ENCODE data around the gene MOB3A. TPM values are rescaled to one million over a fixed set of nuclear protein-coding genes. Genes with fewer than 3 reads are reported as not detected.
A peak's percentile ranks its signal among the peaks of the same experiment; 100 is the strongest.
"Not testable (repeated sequence)": the region's sequence is repeated elsewhere in the genome, so short reads cannot be mapped to it uniquely, and the experiment has no call there.

Gene MOB3A
- total RNA-seq, 2 donors from 2014 or later = 11.7 to 22.1 TPM

DNA sequence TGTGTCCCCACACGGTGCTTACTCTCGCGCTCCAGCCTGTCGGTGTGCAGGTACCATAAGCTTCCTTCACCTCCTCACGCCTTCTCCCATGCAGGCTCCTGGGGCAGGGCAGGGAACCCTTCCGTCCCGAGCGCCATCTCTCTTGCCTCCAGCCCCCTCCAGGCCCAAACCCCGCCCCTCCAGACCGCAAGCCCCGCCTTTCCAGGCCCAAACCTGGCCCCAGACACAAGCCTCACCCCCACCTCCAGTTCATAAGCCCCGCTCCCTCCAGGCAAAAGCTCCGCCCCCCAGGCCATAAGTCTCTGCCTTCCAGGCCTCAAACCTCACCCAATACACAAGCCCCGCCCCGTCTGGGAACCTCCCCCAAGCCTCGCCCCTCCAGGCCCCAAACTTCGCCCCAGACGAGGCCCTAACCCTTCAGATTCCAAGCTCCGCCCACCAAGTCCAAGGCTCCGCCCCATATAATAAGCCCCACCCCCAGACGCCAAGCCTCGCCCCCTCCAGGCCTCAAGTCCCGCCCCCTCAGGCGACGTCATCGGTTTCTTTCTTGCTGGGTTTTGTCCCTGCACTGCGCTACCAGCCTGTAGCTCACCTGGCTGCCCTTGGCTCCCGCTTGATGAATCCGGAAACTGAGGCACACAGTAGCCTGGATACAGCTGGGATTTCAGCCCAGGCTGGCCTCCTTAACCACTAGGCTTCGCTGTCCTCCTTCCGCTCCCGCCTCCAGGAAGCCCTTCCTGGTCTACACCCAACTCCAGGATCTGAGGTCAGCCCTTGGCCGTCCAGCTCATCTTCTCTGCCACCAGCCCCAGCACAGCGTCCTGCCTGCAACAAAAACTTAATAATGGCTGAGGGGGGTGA is 61.2 kb downstream of the MOB3A start:
- peaks cover 0 to 9% of the 10 kb centered on the region in 2 donors for H3K36me3 ChIP-seq (replicated peaks in 1 of 2; ENCODE audit: insufficient read depth in 1 of 2, low read depth in 2 of 2)
- no peak for ATAC-seq
- peak overlapping the region in 3 of 4 donors; percentile 31 to 98 (median 58) for H3K27ac ChIP-seq
- intact Hi-C loops (cut with DNase I) = no loop called here
- DNase-seq = peak; percentile 54 to 67 (median 64)
- H3K9me3 ChIP-seq = peaks cover 0 to 8% (median 0%) of the 10 kb centered on the region in 3 donors
- H3K27me3 ChIP-seq = no peaks in the 10 kb centered on the region
- WGBS, 2 donors = 48 to 53% methylated on average over 31 to 33 of the region's 34 CpGs
- no peak for TF ChIP-seq POLR2A (IDR thresholded peaks at IDR 0.05)
- TF ChIP-seq, protein P1, sequence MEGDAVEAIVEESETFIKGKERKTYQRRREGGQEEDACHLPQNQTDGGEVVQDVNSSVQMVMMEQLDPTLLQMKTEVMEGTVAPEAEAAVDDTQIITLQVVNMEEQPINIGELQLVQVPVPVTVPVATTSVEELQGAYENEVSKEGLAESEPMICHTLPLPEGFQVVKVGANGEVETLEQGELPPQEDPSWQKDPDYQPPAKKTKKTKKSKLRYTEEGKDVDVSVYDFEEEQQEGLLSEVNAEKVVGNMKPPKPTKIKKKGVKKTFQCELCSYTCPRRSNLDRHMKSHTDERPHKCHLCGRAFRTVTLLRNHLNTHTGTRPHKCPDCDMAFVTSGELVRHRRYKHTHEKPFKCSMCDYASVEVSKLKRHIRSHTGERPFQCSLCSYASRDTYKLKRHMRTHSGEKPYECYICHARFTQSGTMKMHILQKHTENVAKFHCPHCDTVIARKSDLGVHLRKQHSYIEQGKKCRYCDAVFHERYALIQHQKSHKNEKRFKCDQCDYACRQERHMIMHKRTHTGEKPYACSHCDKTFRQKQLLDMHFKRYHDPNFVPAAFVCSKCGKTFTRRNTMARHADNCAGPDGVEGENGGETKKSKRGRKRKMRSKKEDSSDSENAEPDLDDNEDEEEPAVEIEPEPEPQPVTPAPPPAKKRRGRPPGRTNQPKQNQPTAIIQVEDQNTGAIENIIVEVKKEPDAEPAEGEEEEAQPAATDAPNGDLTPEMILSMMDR (IDR thresholded peaks at IDR 0.05) = no peak
- H3K4me3 ChIP-seq = no peak overlapping the region
- peaks cover 46% of the 10 kb centered on the region for H3K4me1 ChIP-seq

DNA sequence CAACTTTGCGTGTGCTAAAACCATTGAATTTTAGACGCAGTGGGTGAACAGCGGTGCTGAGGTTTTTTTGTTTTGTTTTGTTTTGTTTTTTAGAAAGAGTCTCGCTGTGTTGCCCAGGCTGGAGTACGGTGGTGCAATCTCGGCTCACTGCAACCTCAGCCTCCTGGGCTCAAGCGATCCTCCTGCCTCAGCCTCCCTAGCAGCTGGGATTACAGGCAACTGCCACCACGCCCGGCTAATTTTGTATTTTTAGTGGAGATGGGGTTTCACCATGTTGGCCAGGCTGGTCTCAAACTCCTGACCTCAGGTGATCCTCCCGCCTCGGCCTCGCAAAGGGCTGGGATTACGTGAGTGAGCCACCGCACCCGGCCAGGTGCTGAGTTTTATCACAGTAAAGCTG is 61.9 kb downstream of the MOB3A start:
- ATAC-seq; H3K36me3 ChIP-seq (replicated peaks in 1 of 2; ENCODE audit: insufficient read depth in 1 of 2, low read depth in 2 of 2); intact Hi-C loops (cut with DNase I); H3K4me3 ChIP-seq; DNase-seq; H3K27me3 ChIP-seq; H3K9me3 ChIP-seq: not testable (repeated sequence)
- Histone ChIP-seq H3K4me1 (peaks cover 43% of the 10 kb centered on the region), H3K27ac (peak overlapping the region in 3 of 4 donors; percentile 31 to 98 (median 58))
- 71 to 98% methylated on average over 7 to 15 of the region's 15 CpGs for WGBS, 2 donors

DNA sequence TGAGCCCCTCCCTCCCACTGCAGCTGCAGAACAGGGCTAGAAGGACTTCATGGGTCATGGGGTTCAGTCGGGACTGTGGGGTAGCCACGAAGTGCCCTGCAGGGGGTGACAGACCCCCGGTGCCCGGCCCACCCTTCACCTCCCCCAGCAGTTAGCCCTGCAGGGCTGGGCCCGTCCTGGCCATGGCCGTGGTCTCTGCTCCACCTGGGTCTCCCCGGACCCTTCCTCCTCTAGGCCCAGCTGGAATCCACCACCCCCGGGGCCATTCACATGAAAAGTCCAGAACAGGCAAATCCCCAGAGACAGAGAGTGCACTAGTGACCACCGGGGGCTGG is 62.3 kb downstream of the MOB3A start:
- DNase-seq (no peak), ATAC-seq (no peak)
- no peak for TF ChIP-seq POLR2A (IDR thresholded peaks at IDR 0.05)
- TF ChIP-seq, protein P1 (IDR thresholded peaks at IDR 0.05) = no peak
- 55 to 77% methylated on average over 2 to 3 of the region's 9 CpGs for WGBS, 2 donors
- Histone ChIP-seq H3K27me3 (no peaks in the 10 kb centered on the region), H3K36me3 (replicated peaks in 1 of 2; ENCODE audit: insufficient read depth in 1 of 2, low read depth in 2 of 2) (peaks cover 0 to 3% of the 10 kb centered on the region in 2 donors), H3K9me3 (peaks cover 0 to 8% (median 0%) of the 10 kb centered on the region in 3 donors), H3K4me1 (peaks cover 43% of the 10 kb centered on the region), H3K27ac (peak overlapping the region in 3 of 4 donors; percentile 93 to 98 (median 96)), H3K4me3 (no peak overlapping the region)
- intact Hi-C loops (cut with DNase I) = no loop called here

DNA sequence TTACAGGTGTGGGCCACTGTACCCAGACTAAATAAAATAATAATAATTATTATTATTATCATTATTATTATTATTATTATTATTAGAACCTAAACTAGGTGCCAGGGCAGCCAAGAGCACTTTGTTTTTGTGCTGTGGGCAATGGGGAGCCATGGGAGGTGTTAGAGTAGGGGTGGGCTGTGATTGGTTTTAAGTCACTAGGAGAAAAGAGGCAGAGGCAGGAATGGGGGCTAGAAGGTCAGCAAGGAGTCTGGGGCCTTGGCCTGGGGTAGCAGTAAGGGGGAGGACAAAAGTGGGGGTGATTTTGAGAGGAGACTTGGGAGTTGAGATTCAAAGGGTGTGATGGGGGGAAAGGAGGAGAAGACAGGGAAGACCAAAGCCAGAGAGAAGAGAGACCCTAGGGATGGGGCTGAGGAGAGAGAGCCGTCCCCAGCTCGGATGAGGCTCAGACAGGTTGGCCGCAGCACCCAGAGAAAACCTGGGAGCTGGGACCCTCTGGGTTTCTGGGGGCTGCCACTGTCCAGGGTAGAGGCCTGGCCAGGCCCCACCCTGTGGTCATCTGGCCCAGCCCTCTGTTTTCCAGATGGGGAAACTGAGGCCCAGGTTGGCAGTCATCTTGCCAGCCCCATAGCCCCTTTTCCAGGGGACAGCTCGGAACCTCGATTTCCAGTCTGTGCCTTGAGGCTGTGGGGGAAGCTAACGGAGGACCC is 62.9 kb downstream of the MOB3A start:
- no peak for TF ChIP-seq POLR2A (IDR thresholded peaks at IDR 0.05)
- TF ChIP-seq, protein P1 (IDR thresholded peaks at IDR 0.05) = no peak
- H3K27me3 ChIP-seq = no peaks in the 10 kb centered on the region
- WGBS, 2 donors = 94 to 96% methylated on average over 3 to 6 of the region's 6 CpGs
- no peak for DNase-seq
- intact Hi-C loops (cut with DNase I) = no loop called here
- no peak overlapping the region for H3K4me3 ChIP-seq
- peaks cover 43% of the 10 kb centered on the region for H3K4me1 ChIP-seq
- peaks cover 0 to under 1% of the 10 kb centered on the region in 2 donors for H3K36me3 ChIP-seq (replicated peaks in 1 of 2; ENCODE audit: insufficient read depth in 1 of 2, low read depth in 2 of 2)
- H3K27ac ChIP-seq = peak overlapping the region in 3 of 4 donors; percentile 93 to 98 (median 96)
- ATAC-seq = no peak
- H3K9me3 ChIP-seq = peaks cover 0 to 8% (median 0%) of the 10 kb centered on the region in 3 donors

DNA sequence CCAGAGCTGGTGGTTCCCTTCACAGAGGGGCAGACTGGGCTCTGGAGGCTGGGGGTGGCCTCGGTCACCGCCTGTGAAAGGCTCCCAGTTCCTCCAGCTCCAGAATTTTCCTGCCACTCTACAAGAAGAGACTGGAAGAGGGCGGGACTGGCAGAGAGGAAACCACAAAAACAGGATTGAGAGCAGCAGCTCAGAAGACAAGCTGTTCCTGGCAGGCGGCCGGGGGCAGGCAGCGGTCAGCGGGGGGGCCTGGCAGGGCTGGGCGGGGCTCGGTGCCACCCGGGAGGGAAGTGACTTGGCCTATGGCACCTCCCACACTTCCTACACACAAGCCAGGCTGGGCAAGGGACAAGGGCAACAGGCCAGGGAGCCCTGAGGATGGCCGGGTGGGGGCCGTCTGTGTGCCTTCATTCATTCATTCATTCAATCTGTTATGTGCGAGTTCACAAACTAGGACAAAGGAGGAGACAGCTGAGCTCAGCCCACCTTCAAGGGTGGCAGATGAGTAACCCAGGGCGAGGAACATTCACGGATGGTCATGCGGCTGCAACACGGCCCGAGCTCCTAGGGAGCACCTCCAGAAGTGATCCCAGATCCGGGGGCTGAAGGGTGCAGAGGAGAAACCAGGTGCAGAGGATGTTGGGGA is 63.7 kb downstream of the MOB3A start:
- H3K4me1 ChIP-seq = peaks cover 43% of the 10 kb centered on the region
- H3K9me3 ChIP-seq = peaks cover 0 to 8% (median 0%) of the 10 kb centered on the region in 3 donors
- intact Hi-C loops (cut with DNase I) = no loop called here
- peak overlapping the region; percentile 93 to 98 (median 97) for H3K27ac ChIP-seq
- no peaks in the 10 kb centered on the region for H3K27me3 ChIP-seq
- H3K4me3 ChIP-seq = no peak overlapping the region
- H3K36me3 ChIP-seq (replicated peaks in 1 of 2; ENCODE audit: insufficient read depth in 1 of 2, low read depth in 2 of 2) = no peaks in the 10 kb centered on the region
- TF ChIP-seq, protein P1 (IDR thresholded peaks at IDR 0.05) = no peak
- TF ChIP-seq POLR2A (IDR thresholded peaks at IDR 0.05) = peak in 2 of 3 donors; percentile 44 to 54
- ATAC-seq (peak; percentile 96), DNase-seq (peak; percentile 98 to 99 (median 98))
- WGBS, 2 donors = 5 to 9% methylated on average over 16 to 19 of the region's 19 CpGs

Data from body of pancreas (tissue), 4 donors.